OCI-LY1 (cell line): ENCODE results near the gene R3HDM1.

Experiments
- EZH2 ChIP-seq: fragments of 200-600 bp; sonication (generic), shearing (Covaris generic); IDR thresholded peaks from 2 replicates; pipeline ENCODE4 v1.8.0; 2017; ENCODE audit warnings: borderline replicate concordance, mixed run types, mild to moderate bottlenecking, antibody characterized with exemption, low read length, moderate library complexity, mixed read lengths
- TF ChIP-seq, protein P1 (sequence below): fragments of 200-600 bp; sonication (generic), shearing (Covaris generic); IDR thresholded peaks from 2 replicates; pipeline ENCODE4 v1.5.1; 2017; ENCODE audit warnings: mild to moderate bottlenecking, antibody characterized with exemption, low read length, moderate library complexity, mixed read lengths

DNA sequence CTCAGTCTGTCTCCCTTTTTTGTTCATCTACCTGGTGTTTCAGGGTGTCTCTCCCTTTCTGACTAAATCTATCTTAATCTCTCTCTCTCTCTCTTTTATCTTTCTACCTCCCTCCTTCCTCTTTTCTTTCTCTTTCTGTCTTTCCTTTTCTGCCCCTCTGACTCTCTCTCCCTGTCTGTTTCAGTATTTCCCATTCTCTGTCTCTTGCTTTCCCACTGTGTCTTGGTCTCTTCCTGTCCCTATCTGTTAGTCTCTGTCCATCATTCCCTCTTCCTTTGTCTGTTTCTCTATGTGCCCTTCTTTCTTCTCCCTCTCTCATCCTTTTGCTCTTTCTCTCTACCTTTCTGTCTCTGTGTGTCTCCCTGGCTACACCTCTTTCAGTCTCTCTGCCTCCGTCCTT lies 56.7 kb downstream of the R3HDM1 start:
- TF ChIP-seq, protein P1, sequence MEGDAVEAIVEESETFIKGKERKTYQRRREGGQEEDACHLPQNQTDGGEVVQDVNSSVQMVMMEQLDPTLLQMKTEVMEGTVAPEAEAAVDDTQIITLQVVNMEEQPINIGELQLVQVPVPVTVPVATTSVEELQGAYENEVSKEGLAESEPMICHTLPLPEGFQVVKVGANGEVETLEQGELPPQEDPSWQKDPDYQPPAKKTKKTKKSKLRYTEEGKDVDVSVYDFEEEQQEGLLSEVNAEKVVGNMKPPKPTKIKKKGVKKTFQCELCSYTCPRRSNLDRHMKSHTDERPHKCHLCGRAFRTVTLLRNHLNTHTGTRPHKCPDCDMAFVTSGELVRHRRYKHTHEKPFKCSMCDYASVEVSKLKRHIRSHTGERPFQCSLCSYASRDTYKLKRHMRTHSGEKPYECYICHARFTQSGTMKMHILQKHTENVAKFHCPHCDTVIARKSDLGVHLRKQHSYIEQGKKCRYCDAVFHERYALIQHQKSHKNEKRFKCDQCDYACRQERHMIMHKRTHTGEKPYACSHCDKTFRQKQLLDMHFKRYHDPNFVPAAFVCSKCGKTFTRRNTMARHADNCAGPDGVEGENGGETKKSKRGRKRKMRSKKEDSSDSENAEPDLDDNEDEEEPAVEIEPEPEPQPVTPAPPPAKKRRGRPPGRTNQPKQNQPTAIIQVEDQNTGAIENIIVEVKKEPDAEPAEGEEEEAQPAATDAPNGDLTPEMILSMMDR: no peak
- TF ChIP-seq EZH2: no peak
